ENCODE measurements around the gene DDR2. TPM values are rescaled to one million over a fixed set of nuclear protein-coding genes. Genes with fewer than 3 reads are reported as not detected.
"Not testable (repeated sequence)": the region's sequence is repeated elsewhere in the genome, so short reads cannot be mapped to it uniquely, and the experiment has no call there.

DDR2 gene
- 85.8 TPM for polyA plus RNA-seq (2013, experiment 1 of 2; ENCODE audit: insufficient read length)
- polyA plus RNA-seq (2013, experiment 2 of 2; ENCODE audit: insufficient read length) = 79.3 TPM

GRCh38 chr1:162632217-162632666 lies at the start of gene DDR2:
DDR2 (plus strand) TSS chr1:162632464; CDS start chr1:162719064, 86,600 bp downstream.
- peak; percentile 99 for DNase-seq

GRCh38 chr1:162582901-162583300 lies 49.4 kb upstream of the DDR2 start:
- DNase-seq = not testable (repeated sequence)

GRCh38 chr1:162585101-162585500 lies 47.2 kb upstream of the DDR2 start:
- not testable (repeated sequence) for DNase-seq

- no peak for DNase-seq
Observed at GRCh38 chr1:162587347-162587746, 44.9 kb upstream of the DDR2 start.

- no peak for DNase-seq
Observed at GRCh38 chr1:162587761-162588260, 44.5 kb upstream of the DDR2 start.

GRCh38 chr1:162590101-162590500 lies 42.2 kb upstream of the DDR2 start:
- DNase-seq = no peak

GRCh38 chr1:162590686-162591085 lies 41.6 kb upstream of the DDR2 start:
- no peak for DNase-seq

- no peak for DNase-seq
Observed at GRCh38 chr1:162596514-162597170, 35.6 kb upstream of the DDR2 start.

- DNase-seq = no peak
Observed at GRCh38 chr1:162599451-162599850, 32.8 kb upstream of the DDR2 start.

- not testable (repeated sequence) for DNase-seq
Observed at GRCh38 chr1:162603117-162603516, 29.1 kb upstream of the DDR2 start.

- peak; percentile 94 for DNase-seq
Observed at GRCh38 chr1:162605225-162605927, 26.9 kb upstream of the DDR2 start.

- no peak for DNase-seq
Observed at GRCh38 chr1:162609306-162609705, 23.0 kb upstream of the DDR2 start.

- DNase-seq = no peak
Observed at GRCh38 chr1:162612606-162613400, 19.5 kb upstream of the DDR2 start.

GRCh38 chr1:162616848-162617247 lies 15.4 kb upstream of the DDR2 start:
- DNase-seq = no peak

GRCh38 chr1:162617513-162617912 lies 14.8 kb upstream of the DDR2 start:
- no peak for DNase-seq

GRCh38 chr1:162619076-162619475 lies 13.2 kb upstream of the DDR2 start:
- no peak for DNase-seq

- DNase-seq = no peak
Observed at GRCh38 chr1:162621256-162621655, 11.0 kb upstream of the DDR2 start.

- no peak for DNase-seq
Observed at GRCh38 chr1:162625679-162626078, 6.6 kb upstream of the DDR2 start.

- DNase-seq = no peak
Observed at GRCh38 chr1:162626094-162626493, 6.2 kb upstream of the DDR2 start.

GRCh38 chr1:162626761-162627160 lies 5.5 kb upstream of the DDR2 start:
- no peak for DNase-seq

- peak; percentile 39 for DNase-seq
Observed at GRCh38 chr1:162627662-162628296, 4.5 kb upstream of the DDR2 start.

GRCh38 chr1:162629077-162629627 lies 3.1 kb upstream of the DDR2 start:
- DNase-seq = peak; percentile 71

Measured in fibroblast of skin of back (primary cell).